GM21717 (cell line): ENCODE results near the gene UTP4.
"Not testable (repeated sequence)": the region's sequence is repeated elsewhere in the genome, so short reads cannot be mapped to it uniquely, and the experiment has no call there.

Experiments used
- ATAC-seq: cut with Tn5 transposase; IDR thresholded peaks from one replicate; pipeline ENCODE4 v1.9.1; 2021; ENCODE audit warnings: mild to moderate bottlenecking, moderate library complexity; ENCODE audit not compliant: unreplicated experiment

Gene UTP4

GRCh38 chr16:69126801-69127200, 5.6 kb upstream of the UTP4 start:
- not testable (repeated sequence) for ATAC-seq

GRCh38 chr16:69127966-69128510, 4.4 kb upstream of the UTP4 start:
- no peak for ATAC-seq

- ATAC-seq, result no peak
Observed at GRCh38 chr16:69130461-69130860, 2.0 kb upstream of the UTP4 start.

- ATAC-seq, result no peak
Observed at GRCh38 chr16:69131167-69131838, 1.1 kb upstream of the UTP4 start.

- peak; percentile 43 for ATAC-seq
Observed at GRCh38 chr16:69131839-69132423, 518 bp upstream of the UTP4 start.

- no peak for ATAC-seq
Observed at GRCh38 chr16:69133373-69133954, 1.0 kb downstream of the UTP4 start.

GRCh38 chr16:69138608-69139007, 6.2 kb downstream of the UTP4 start:
- no peak for ATAC-seq

- ATAC-seq, result not testable (repeated sequence)
Observed at GRCh38 chr16:69139464-69139863, 7.0 kb downstream of the UTP4 start.

- ATAC-seq, result no peak
Observed at GRCh38 chr16:69141014-69141413, 8.6 kb downstream of the UTP4 start.

GRCh38 chr16:69141936-69142335, 9.5 kb downstream of the UTP4 start:
- ATAC-seq, result no peak

- no peak for ATAC-seq
Observed at GRCh38 chr16:69143116-69143515, 10.7 kb downstream of the UTP4 start.

- ATAC-seq, result no peak
Observed at GRCh38 chr16:69145658-69146057, 13.2 kb downstream of the UTP4 start.

GRCh38 chr16:69149621-69150020, 17.2 kb downstream of the UTP4 start:
- not testable (repeated sequence) for ATAC-seq

- ATAC-seq, result no peak
Observed at GRCh38 chr16:69150146-69150865, 17.9 kb downstream of the UTP4 start.

GRCh38 chr16:69157196-69157595, 24.7 kb downstream of the UTP4 start:
- no peak for ATAC-seq

- no peak for ATAC-seq
Observed at GRCh38 chr16:69160192-69160591, 27.7 kb downstream of the UTP4 start.

GRCh38 chr16:69165584-69165983, 33.1 kb downstream of the UTP4 start:
- ATAC-seq, result no peak

GRCh38 chr16:69166221-69166833, 33.9 kb downstream of the UTP4 start:
- ATAC-seq, result no peak

- ATAC-seq, result no peak
Observed at GRCh38 chr16:69166946-69167930, 34.8 kb downstream of the UTP4 start.

- no peak for ATAC-seq
Observed at GRCh38 chr16:69169051-69169450, 36.6 kb downstream of the UTP4 start.
